PC-3 (cell line): ENCODE data around the gene ACTN4.

Source experiments
- CTCF ChIP-seq: fragments of 300-600 bp; sonication (generic); conservative IDR thresholded peaks from 2 replicates; pipeline ENCODE4 v1.5.1; 2017; ENCODE audit warnings: antibody characterized with exemption, low read depth, mild to moderate bottlenecking, low read length
- EZH2 ChIP-seq: fragments of 300-600 bp; sonication (generic); IDR thresholded peaks from one replicate; pipeline ENCODE4 v1.6.1; 2017; ENCODE audit warnings: antibody characterized with exemption, mild to moderate bottlenecking, low read length; ENCODE audit not compliant: unreplicated experiment
- EZH2phosphoT487 ChIP-seq: fragments of 300-600 bp; sonication (generic); IDR thresholded peaks from 2 replicates; pipeline ENCODE4 v1.6.1; 2018; ENCODE audit warnings: mild to moderate bottlenecking, antibody characterized with exemption, low read length, borderline replicate concordance

GRCh38 chr19:38700902-38701454 is 53.5 kb downstream of the ACTN4 start:
- no peak for TF ChIP-seq CTCF
- TF ChIP-seq EZH2: no peak
- TF ChIP-seq EZH2phosphoT487: no peak
